D341Med (cell line): ENCODE data around the gene SLC4A4.

Experiments
- DNase-seq: peaks from one replicate; pipeline ENCODE4 v3.0.0; 2012; ENCODE audit warnings: low spot score

SLC4A4 gene

GRCh38 chr4:71411981-71412380 lies 73.2 kb downstream of the SLC4A4 start:
- DNase-seq, result no peak

- no peak for DNase-seq
Measured at GRCh38 chr4:71415491-71415890, 76.7 kb downstream of the SLC4A4 start.

DNA sequence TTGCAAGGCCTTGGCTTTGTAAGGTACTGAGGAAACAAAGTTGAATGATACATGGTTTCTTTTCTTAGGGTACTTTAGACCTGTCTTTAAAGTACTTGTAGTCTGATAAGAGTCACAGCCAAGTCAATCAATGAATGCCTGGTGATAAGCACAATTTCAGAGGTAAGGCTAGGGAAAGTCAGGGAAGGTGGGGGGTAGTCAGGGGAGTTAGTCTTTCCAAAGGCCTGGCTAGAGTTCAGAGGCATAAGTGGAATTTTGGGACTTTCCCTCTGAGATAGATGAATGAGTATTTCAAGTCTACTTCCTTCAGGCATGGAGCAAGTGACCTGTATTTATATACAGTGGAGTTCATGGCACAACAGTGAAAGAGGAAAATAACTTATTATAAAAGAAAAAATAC lies 78.3 kb downstream of the SLC4A4 start:
- DNase-seq, result no peak

- DNase-seq, result no peak
Measured at GRCh38 chr4:71426381-71427042, 87.7 kb downstream of the SLC4A4 start.

DNA sequence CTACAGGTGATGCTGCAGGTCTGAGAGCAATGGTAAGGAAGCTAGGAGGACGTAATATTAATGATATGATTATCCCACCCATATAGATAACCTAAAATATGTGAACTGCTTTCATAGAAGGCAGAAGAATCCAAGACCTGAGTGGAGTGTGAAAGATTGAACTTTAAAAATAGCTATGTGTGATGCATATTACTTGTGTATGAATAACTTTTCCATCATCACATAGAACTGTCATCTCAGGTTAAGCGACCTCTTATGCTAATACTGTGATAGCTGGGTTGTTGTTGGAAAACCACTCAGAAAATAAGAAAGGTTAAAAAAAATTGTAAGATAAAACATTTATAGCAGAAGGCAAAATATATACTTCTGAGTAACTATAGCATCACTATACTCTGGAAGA lies 90.3 kb downstream of the SLC4A4 start:
- DNase-seq, result no peak

GRCh38 chr4:71429962-71430361 lies 91.1 kb downstream of the SLC4A4 start:
- DNase-seq, result no peak

- DNase-seq, result no peak
Measured at GRCh38 chr4:71430609-71431008, 91.8 kb downstream of the SLC4A4 start.

DNA sequence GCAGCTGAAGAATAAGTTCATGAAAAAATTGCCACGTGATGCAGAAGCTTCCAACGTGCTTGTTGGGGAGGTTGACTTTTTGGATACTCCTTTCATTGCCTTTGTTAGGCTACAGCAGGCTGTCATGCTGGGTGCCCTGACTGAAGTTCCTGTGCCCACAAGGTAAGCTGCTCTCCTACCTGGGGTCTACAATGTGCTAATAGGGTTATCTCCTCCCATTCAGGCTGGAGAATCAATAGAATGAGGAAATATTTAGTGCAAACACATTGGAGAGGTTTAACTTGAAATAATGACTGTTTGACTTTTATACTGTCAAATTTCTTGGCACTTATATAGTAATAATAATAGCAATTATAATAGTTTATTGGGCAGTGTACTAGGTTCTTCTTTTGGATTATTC lies 101.8 kb downstream of the SLC4A4 start:
- DNase-seq, result no peak

DNA sequence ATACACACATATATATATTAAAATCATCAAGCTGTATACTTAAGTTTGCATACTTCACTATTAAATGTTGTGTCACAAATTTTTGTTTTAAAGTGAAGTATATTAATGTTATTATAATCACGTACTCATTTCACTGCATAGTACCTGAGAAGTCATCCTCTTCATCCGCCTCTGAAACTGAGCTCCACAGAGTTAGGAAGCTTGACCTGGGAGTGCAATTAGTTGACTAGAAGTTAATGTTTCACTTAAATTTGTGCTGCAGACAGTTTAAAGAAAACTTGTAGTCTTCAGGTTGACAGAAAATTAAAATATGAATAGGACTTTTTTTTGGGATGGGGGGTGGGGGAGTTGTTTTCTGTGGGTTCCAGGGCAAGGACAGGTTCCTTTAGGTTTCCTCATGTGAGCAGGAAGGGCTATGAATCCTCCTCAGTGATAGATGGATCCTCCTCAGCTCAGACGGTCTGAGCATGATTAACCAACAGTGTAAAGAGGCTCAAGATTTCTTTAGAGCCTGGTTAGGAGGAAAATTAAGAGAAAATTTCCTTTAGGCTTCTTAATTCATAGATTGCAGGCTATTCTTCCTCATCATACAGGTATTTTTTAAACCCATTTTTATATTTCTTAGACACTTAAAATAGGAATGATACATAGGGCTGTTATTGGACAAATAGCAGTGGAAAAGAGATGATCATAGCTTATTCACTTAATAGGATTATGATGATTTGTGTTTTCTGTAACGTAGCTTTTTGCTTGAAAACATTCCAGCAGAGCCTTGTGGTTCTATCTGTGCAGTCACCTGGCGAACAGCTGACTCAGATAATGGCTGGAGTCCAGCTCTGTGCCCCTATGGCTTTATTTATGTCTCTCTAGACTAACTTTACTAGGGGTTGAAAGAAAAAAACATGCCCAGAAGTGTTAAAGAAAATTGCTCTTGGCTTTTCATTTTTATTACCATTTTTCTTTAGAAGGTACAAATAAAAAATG lies 102.7 kb downstream of the SLC4A4 start:
- DNase-seq, result no peak

GRCh38 chr4:71442336-71442735 lies 103.5 kb downstream of the SLC4A4 start:
- no peak for DNase-seq

DNA sequence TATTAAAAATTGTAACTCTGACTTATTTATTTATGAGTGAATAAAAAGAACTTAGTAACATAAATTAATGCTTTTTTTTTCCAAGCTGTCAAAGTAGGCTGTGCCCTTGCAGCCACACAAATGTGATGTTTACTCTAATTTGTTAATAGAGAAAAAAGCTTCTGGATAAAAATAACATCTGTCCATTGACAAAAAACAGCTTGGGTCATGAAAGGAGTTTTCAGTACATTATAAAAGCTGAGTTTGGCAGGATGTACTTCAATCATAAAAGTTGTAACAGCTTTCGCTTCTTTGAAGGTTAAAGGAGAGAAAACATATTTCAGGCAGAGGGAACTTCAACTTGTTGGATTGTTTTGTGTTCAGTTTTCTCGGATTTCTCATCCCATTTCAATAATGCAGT lies 105.6 kb downstream of the SLC4A4 start:
- no peak for DNase-seq

DNA sequence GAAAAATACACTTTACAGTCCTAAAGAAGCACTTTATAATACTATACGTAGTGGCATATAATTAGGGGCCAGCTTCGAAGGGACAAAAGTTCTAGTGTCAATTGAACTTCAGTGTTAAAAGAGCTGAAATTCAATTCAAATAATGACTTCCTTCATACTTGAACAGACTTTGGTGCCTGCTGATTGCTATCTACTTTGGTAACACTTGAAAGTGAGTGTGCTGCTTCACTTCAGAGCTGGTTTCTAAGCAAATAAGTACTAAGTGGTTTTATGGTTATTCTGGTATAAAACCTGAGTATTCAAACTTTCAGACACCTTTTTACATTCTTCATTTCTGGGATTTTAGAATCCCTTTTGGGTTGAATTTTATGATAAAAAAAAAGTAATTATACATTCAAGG lies 107.0 kb downstream of the SLC4A4 start:
- DNase-seq, result no peak

DNA sequence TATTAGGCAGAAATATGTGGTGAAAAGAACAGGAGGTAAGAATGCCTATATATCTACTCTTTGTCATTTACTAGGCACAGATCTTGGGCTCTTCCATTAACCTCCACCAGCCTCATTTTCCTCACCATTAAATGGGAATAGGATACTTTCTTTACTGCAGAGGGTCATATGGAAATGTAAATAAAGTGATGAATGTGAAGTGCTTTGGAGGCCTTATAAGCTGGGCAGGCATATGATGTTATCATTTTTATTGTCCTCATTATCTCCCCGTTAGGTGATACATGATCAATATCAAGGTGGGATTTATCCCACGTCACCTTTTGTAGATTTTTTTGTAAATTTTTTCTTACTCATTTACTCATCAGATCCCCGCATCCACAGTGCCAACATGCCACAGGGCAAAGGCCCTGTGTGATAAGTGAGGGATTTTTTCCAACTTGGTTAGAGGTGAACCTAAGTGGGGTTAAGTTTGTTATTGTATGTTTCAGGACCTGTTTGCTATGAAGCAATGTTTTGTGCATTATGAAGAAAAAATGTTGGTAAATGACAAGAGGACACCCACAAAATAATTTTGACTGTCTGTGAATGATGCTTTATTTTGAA lies 107.8 kb downstream of the SLC4A4 start:
- no peak for DNase-seq

- no peak for DNase-seq
Measured at GRCh38 chr4:71449040-71449439, 110.2 kb downstream of the SLC4A4 start.

DNA sequence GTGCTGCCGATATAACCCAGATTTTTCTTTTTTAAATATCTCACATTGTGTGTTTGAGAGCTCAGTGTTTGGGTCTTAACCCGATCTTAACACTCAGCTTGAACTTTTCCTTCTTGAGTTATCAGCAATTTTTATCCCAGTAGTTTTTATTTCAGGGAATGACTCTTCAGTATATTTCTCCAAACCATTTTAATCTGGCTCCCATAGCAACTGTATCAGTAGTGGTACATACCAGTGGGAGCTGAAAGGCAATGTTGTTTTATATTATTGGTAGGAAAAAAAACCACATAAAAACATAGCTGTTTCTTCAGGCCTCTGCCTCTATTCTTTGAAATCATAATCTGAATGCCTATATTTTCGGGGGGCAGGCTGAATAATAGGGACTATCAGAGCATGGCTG lies 111.1 kb downstream of the SLC4A4 start:
- DNase-seq, result no peak

GRCh38 chr4:71453531-71453930 lies 114.7 kb downstream of the SLC4A4 start:
- no peak for DNase-seq

GRCh38 chr4:71456841-71457240 lies 118.0 kb downstream of the SLC4A4 start:
- no peak for DNase-seq

- DNase-seq, result no peak
Measured at GRCh38 chr4:71460371-71460770, 121.6 kb downstream of the SLC4A4 start.

DNA sequence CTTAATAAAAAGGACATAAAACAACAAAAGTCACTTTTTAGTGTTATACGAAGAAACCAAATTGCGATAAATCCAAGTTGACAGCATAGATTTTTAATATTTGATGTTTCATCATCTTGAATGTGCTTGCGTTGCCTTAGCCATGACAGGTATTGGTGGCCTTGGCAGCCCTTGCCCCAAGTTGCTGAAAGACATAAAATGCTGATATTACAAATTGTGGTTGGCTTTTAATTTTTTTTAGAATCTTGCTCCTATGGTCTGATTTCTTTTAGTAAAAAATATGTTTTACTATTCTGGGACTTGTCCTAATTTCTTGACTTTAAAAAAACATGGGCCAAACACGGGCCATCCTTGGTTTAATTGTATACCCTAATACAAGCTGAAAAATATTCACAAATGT lies 122.6 kb downstream of the SLC4A4 start:
- DNase-seq, result no peak

DNA sequence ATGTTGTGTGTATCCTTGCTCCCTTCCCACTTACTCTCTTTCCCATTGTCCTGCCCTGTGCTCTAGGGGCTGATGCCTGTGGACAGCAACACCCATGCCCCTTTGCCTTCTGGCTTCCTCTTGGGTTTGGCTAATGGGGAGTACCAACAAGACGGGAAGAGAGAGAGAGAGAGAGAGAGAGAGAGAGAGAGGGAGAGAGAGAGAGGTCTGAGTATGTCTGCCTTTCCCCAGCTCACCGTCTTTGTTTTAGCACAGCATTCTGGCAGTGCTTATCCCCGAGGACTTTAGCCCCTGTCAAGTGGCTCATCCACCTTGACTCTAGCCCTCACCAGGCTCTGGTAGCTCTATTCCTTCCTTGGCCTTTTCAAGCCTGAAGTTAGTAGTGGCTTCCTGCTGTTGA lies 128.0 kb downstream of the SLC4A4 start:
- DNase-seq, result no peak

DNA sequence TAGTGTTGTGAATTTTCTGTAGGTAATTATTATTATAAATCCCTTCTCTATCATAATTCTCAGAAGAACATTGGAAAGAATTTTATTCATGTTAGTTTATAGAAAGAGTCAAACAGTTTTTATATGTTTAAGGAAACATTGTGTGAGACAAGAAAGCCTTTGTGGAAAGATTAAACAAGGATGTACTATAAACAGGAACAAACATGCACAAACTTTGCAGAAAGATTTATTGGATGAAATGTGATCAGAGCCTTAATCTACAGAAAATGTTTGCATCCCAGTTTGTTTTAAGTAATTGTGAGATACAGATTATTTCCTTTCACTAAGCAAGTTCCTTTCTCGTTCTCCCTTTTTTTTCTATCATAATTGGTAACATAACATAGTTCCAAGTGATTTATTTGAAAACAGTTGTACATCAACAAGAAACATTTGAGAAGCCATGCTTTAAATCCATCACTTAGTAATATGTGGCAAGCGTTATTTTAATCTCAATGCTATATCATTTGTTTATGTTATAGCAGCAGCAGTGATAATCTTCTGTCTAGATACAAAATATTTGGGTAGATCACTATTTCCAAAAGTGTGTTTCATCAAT lies 129.4 kb downstream of the SLC4A4 start:
- DNase-seq, result no peak

GRCh38 chr4:71469541-71469940 lies 130.7 kb downstream of the SLC4A4 start:
- DNase-seq, result no peak

- DNase-seq, result no peak
Measured at GRCh38 chr4:71470524-71470923, 131.7 kb downstream of the SLC4A4 start.
